GM19099 (cell line): ENCODE data around the gene QRICH1.

Experiments used
- POLR2A ChIP-seq: IDR thresholded peaks from 3 replicates; pipeline ENCODE4 v1.6.1; 2011; ENCODE audit warnings: low read depth; ENCODE audit not compliant: insufficient read length; ENCODE audit errors: extremely low read depth

Gene QRICH1

GRCh38 chr3:49098429-49098828 lies 4.6 kb upstream of the QRICH1 start:
- no peak for TF ChIP-seq POLR2A

- TF ChIP-seq POLR2A = no peak
These were observed 676 bp downstream of the QRICH1 start for GRCh38 chr3:49092938-49093852.

- TF ChIP-seq POLR2A = no peak
These were observed 12.4 kb downstream of the QRICH1 start for GRCh38 chr3:49081429-49081828.

- no peak for TF ChIP-seq POLR2A
These were observed 14.6 kb downstream of the QRICH1 start for GRCh38 chr3:49079270-49079669.

GRCh38 chr3:49076646-49077045 lies 17.2 kb downstream of the QRICH1 start:
- no peak for TF ChIP-seq POLR2A

GRCh38 chr3:49076116-49076515 lies 17.8 kb downstream of the QRICH1 start:
- no peak for TF ChIP-seq POLR2A

GRCh38 chr3:49058011-49058410 lies 35.9 kb downstream of the QRICH1 start:
- TF ChIP-seq POLR2A = no peak

- TF ChIP-seq POLR2A = no peak
These were observed 36.6 kb downstream of the QRICH1 start for GRCh38 chr3:49057268-49057667.

GRCh38 chr3:49054344-49054862 lies 39.5 kb downstream of the QRICH1 start:
- no peak for TF ChIP-seq POLR2A

- no peak for TF ChIP-seq POLR2A
These were observed 40.3 kb downstream of the QRICH1 start for GRCh38 chr3:49053543-49053942.

- no peak for TF ChIP-seq POLR2A
These were observed 58.6 kb downstream of the QRICH1 start for GRCh38 chr3:49035281-49035680.

GRCh38 chr3:49034650-49035049 lies 59.2 kb downstream of the QRICH1 start:
- TF ChIP-seq POLR2A = no peak

GRCh38 chr3:49032646-49033304 lies 61.1 kb downstream of the QRICH1 start:
- TF ChIP-seq POLR2A = no peak

GRCh38 chr3:49030321-49030720 lies 63.5 kb downstream of the QRICH1 start:
- no peak for TF ChIP-seq POLR2A

- no peak for TF ChIP-seq POLR2A
These were observed 64.3 kb downstream of the QRICH1 start for GRCh38 chr3:49029563-49029884.
